SK-N-MC (cell line): ENCODE results near the gene UBQLN4.

Experiments used
- EZH2 ChIP-seq: fragments of 200-600 bp; sonication (generic); IDR thresholded peaks from one replicate; pipeline ENCODE4 v1.6.1; 2017; ENCODE audit warnings: antibody characterized with exemption
- FOXP2 ChIP-seq: optimal IDR thresholded peaks from 2 replicates; pipeline ENCODE3; 2011; ENCODE audit warnings: mild to moderate bottlenecking, moderate library complexity; ENCODE audit not compliant: insufficient read depth; ENCODE audit errors: extremely low read length, control extremely low read depth
- POLR2AphosphoS5 ChIP-seq: IDR thresholded peaks from 2 replicates; pipeline ENCODE4 v1.6.1; 2012; ENCODE audit warnings: mild to moderate bottlenecking, low read depth, low read length, borderline replicate concordance

DNA sequence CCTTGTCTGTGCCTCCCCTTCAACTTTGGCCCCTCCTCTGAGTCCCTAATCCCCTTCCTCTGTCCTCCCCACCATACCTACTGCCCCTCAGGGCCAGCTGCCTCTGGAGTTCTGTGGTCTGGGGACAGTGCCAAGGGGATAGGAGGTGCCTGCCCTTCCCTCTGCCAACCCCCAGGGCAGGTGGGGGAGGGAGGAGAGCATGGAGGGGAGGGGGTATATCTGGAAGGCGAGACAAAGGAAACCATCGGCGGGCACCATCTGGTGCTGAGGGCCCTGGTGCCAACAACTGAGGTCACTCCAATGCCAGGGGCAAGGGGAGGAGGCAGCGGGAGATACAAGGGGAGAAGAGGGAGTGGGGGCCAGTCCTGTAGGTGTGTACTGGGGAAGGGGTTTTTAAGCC lies 16.9 kb upstream of the UBQLN4 start:
- no peak for TF ChIP-seq EZH2
- TF ChIP-seq POLR2AphosphoS5: no peak
- TF ChIP-seq FOXP2: no peak
